ENCODE measurements around the gene RASGRP4.
"Not testable (repeated sequence)": the region's sequence is repeated elsewhere in the genome, so short reads cannot be mapped to it uniquely, and the experiment has no call there.

The RASGRP4 gene

GRCh38 chr19:38433268-38433733 lies 7.3 kb upstream of the RASGRP4 start, which contains the start of gene RYR1:
Gene RYR1 (plus strand): TSS chr19:38433691. CDS start chr19:38433830, 139 bp downstream.
- Histone ChIP-seq H3K4me1 (ENCODE audit: control insufficient read depth in 2 of 2, insufficient read depth in 2 of 2, low read length in 2 of 2) (no peaks in the 10 kb centered on the region), H3K4me3 (ENCODE audit: low read length in 2 of 2) (peak within 1 kb of the TSS in 1 of 2 donors; percentile 20), H3K9ac (ENCODE audit: low read depth in 1 of 2, low read length in 2 of 2) (no peak within 1 kb of the TSS), H3K27ac (ENCODE audit: low read depth in 2 of 2, low read length in 2 of 2) (no peak within 1 kb of the TSS), H3K36me3 (ENCODE audit: control insufficient read depth in 2 of 2, insufficient read depth in 2 of 2, low read length in 2 of 2) (no peaks in the 10 kb centered on the region), H3K27me3 (ENCODE audit: control insufficient read depth in 2 of 2, insufficient read depth in 2 of 2, low read length in 2 of 2) (peaks cover 6 to 10% of the 10 kb centered on the region in 2 donors), H3K9me3 (ENCODE audit: control insufficient read depth in 2 of 2, low read length in 2 of 2) (no peaks in the 10 kb centered on the region)

- Histone ChIP-seq H3K9ac (ENCODE audit: low read depth in 1 of 2, low read length in 2 of 2) (no peak overlapping the region), H3K4me3 (ENCODE audit: low read length in 2 of 2) (no peak overlapping the region)
Measured at GRCh38 chr19:38430931-38431330, 4.9 kb upstream of the RASGRP4 start.

GRCh38 chr19:38429811-38430156 lies 3.8 kb upstream of the RASGRP4 start:
- no peaks in the 10 kb centered on the region for H3K9me3 ChIP-seq (ENCODE audit: control insufficient read depth in 2 of 2, low read length in 2 of 2)
- H3K9ac ChIP-seq (ENCODE audit: low read depth in 1 of 2, low read length in 2 of 2) = no peak overlapping the region
- no peaks in the 10 kb centered on the region for H3K36me3 ChIP-seq (ENCODE audit: control insufficient read depth in 2 of 2, insufficient read depth in 2 of 2, low read length in 2 of 2)
- H3K27me3 ChIP-seq (ENCODE audit: control insufficient read depth in 2 of 2, insufficient read depth in 2 of 2, low read length in 2 of 2) = peaks cover 4 to 8% of the 10 kb centered on the region in 2 donors
- H3K4me3 ChIP-seq (ENCODE audit: low read length in 2 of 2) = no peak overlapping the region
- no peak overlapping the region for H3K27ac ChIP-seq (ENCODE audit: low read depth in 2 of 2, low read length in 2 of 2)
- H3K4me1 ChIP-seq (ENCODE audit: control insufficient read depth in 2 of 2, insufficient read depth in 2 of 2, low read length in 2 of 2) = no peaks in the 10 kb centered on the region

More at GRCh38 chr19:38430931-38431330, 4.9 kb upstream of the RASGRP4 start:
- H3K27ac ChIP-seq (ENCODE audit: low read depth in 2 of 2, low read length in 2 of 2) = no peak overlapping the region
- peaks cover 6 to 10% of the 10 kb centered on the region in 2 donors for H3K27me3 ChIP-seq (ENCODE audit: control insufficient read depth in 2 of 2, insufficient read depth in 2 of 2, low read length in 2 of 2)
- no peaks in the 10 kb centered on the region for H3K36me3 ChIP-seq (ENCODE audit: control insufficient read depth in 2 of 2, insufficient read depth in 2 of 2, low read length in 2 of 2)
- no peaks in the 10 kb centered on the region for H3K9me3 ChIP-seq (ENCODE audit: control insufficient read depth in 2 of 2, low read length in 2 of 2)
- no peaks in the 10 kb centered on the region for H3K4me1 ChIP-seq (ENCODE audit: control insufficient read depth in 2 of 2, insufficient read depth in 2 of 2, low read length in 2 of 2)

GRCh38 chr19:38429055-38429810 lies 3.2 kb upstream of the RASGRP4 start:
- no peak overlapping the region for H3K4me3 ChIP-seq (ENCODE audit: low read length in 2 of 2)
- H3K36me3 ChIP-seq (ENCODE audit: control insufficient read depth in 2 of 2, insufficient read depth in 2 of 2, low read length in 2 of 2) = no peaks in the 10 kb centered on the region
- H3K4me1 ChIP-seq (ENCODE audit: control insufficient read depth in 2 of 2, insufficient read depth in 2 of 2, low read length in 2 of 2) = no peaks in the 10 kb centered on the region
- no peak overlapping the region for H3K9ac ChIP-seq (ENCODE audit: low read depth in 1 of 2, low read length in 2 of 2)
- no peaks in the 10 kb centered on the region for H3K9me3 ChIP-seq (ENCODE audit: control insufficient read depth in 2 of 2, low read length in 2 of 2)
- H3K27me3 ChIP-seq (ENCODE audit: control insufficient read depth in 2 of 2, insufficient read depth in 2 of 2, low read length in 2 of 2) = peaks cover 0 to 6% of the 10 kb centered on the region in 2 donors
- H3K27ac ChIP-seq (ENCODE audit: low read depth in 2 of 2, low read length in 2 of 2) = no peak overlapping the region

- H3K27me3 ChIP-seq (ENCODE audit: control insufficient read depth in 2 of 2, insufficient read depth in 2 of 2, low read length in 2 of 2); H3K27ac ChIP-seq (ENCODE audit: low read depth in 2 of 2, low read length in 2 of 2); H3K36me3 ChIP-seq (ENCODE audit: control insufficient read depth in 2 of 2, insufficient read depth in 2 of 2, low read length in 2 of 2); H3K4me3 ChIP-seq (ENCODE audit: low read length in 2 of 2); H3K9me3 ChIP-seq (ENCODE audit: control insufficient read depth in 2 of 2, low read length in 2 of 2); H3K9ac ChIP-seq (ENCODE audit: low read depth in 1 of 2, low read length in 2 of 2); H3K4me1 ChIP-seq (ENCODE audit: control insufficient read depth in 2 of 2, insufficient read depth in 2 of 2, low read length in 2 of 2): not testable (repeated sequence)
Measured at GRCh38 chr19:38427035-38427677, 1.1 kb upstream of the RASGRP4 start.

GRCh38 chr19:38425222-38425809 lies 703 bp downstream of the RASGRP4 start:
- H3K9ac ChIP-seq (ENCODE audit: low read depth in 1 of 2, low read length in 2 of 2) = peak overlapping the region in 1 of 2 donors; percentile 6
- no peaks in the 10 kb centered on the region for H3K9me3 ChIP-seq (ENCODE audit: control insufficient read depth in 2 of 2, low read length in 2 of 2)
- H3K27me3 ChIP-seq (ENCODE audit: control insufficient read depth in 2 of 2, insufficient read depth in 2 of 2, low read length in 2 of 2) = peaks cover 0 to 6% of the 10 kb centered on the region in 2 donors
- no peaks in the 10 kb centered on the region for H3K36me3 ChIP-seq (ENCODE audit: control insufficient read depth in 2 of 2, insufficient read depth in 2 of 2, low read length in 2 of 2)
- H3K4me1 ChIP-seq (ENCODE audit: control insufficient read depth in 2 of 2, insufficient read depth in 2 of 2, low read length in 2 of 2) = no peaks in the 10 kb centered on the region
- H3K27ac ChIP-seq (ENCODE audit: low read depth in 2 of 2, low read length in 2 of 2) = peak overlapping the region in 1 of 2 donors; percentile 16
- H3K4me3 ChIP-seq (ENCODE audit: low read length in 2 of 2) = peak overlapping the region; percentile 3 to 48

- Histone ChIP-seq H3K4me3 (ENCODE audit: low read length in 2 of 2) (no peak overlapping the region), H3K9me3 (ENCODE audit: control insufficient read depth in 2 of 2, low read length in 2 of 2) (no peaks in the 10 kb centered on the region), H3K36me3 (ENCODE audit: control insufficient read depth in 2 of 2, insufficient read depth in 2 of 2, low read length in 2 of 2) (no peaks in the 10 kb centered on the region), H3K4me1 (ENCODE audit: control insufficient read depth in 2 of 2, insufficient read depth in 2 of 2, low read length in 2 of 2) (no peaks in the 10 kb centered on the region), H3K9ac (ENCODE audit: low read depth in 1 of 2, low read length in 2 of 2) (no peak overlapping the region), H3K27me3 (ENCODE audit: control insufficient read depth in 2 of 2, insufficient read depth in 2 of 2, low read length in 2 of 2) (peaks cover 0 to 3% of the 10 kb centered on the region in 2 donors), H3K27ac (ENCODE audit: low read depth in 2 of 2, low read length in 2 of 2) (no peak overlapping the region)
Measured at GRCh38 chr19:38424272-38424671, 1.7 kb downstream of the RASGRP4 start.

GRCh38 chr19:38422438-38422837 lies 3.6 kb downstream of the RASGRP4 start:
- Histone ChIP-seq H3K36me3 (ENCODE audit: control insufficient read depth in 2 of 2, insufficient read depth in 2 of 2, low read length in 2 of 2) (no peaks in the 10 kb centered on the region), H3K4me3 (ENCODE audit: low read length in 2 of 2) (no peak overlapping the region), H3K4me1 (ENCODE audit: control insufficient read depth in 2 of 2, insufficient read depth in 2 of 2, low read length in 2 of 2) (peaks cover 5 to 7% of the 10 kb centered on the region in 2 donors), H3K27me3 (ENCODE audit: control insufficient read depth in 2 of 2, insufficient read depth in 2 of 2, low read length in 2 of 2) (peaks cover 0 to 4% of the 10 kb centered on the region in 2 donors), H3K9me3 (ENCODE audit: control insufficient read depth in 2 of 2, low read length in 2 of 2) (no peaks in the 10 kb centered on the region), H3K9ac (ENCODE audit: low read depth in 1 of 2, low read length in 2 of 2) (no peak overlapping the region), H3K27ac (ENCODE audit: low read depth in 2 of 2, low read length in 2 of 2) (no peak overlapping the region)

- Histone ChIP-seq H3K4me3 (ENCODE audit: low read length in 2 of 2) (no peak overlapping the region), H3K27ac (ENCODE audit: low read depth in 2 of 2, low read length in 2 of 2) (no peak overlapping the region), H3K4me1 (ENCODE audit: control insufficient read depth in 2 of 2, insufficient read depth in 2 of 2, low read length in 2 of 2) (peaks cover 6 to 7% of the 10 kb centered on the region in 2 donors), H3K27me3 (ENCODE audit: control insufficient read depth in 2 of 2, insufficient read depth in 2 of 2, low read length in 2 of 2) (peaks cover 0 to 4% of the 10 kb centered on the region in 2 donors), H3K36me3 (ENCODE audit: control insufficient read depth in 2 of 2, insufficient read depth in 2 of 2, low read length in 2 of 2) (no peaks in the 10 kb centered on the region), H3K9ac (ENCODE audit: low read depth in 1 of 2, low read length in 2 of 2) (no peak overlapping the region), H3K9me3 (ENCODE audit: control insufficient read depth in 2 of 2, low read length in 2 of 2) (no peaks in the 10 kb centered on the region)
Measured at GRCh38 chr19:38421856-38422255, 4.2 kb downstream of the RASGRP4 start.

GRCh38 chr19:38420935-38421334 lies 5.1 kb downstream of the RASGRP4 start:
- H3K27ac ChIP-seq (ENCODE audit: low read depth in 2 of 2, low read length in 2 of 2) = no peak overlapping the region
- no peaks in the 10 kb centered on the region for H3K36me3 ChIP-seq (ENCODE audit: control insufficient read depth in 2 of 2, insufficient read depth in 2 of 2, low read length in 2 of 2)
- no peak overlapping the region for H3K4me3 ChIP-seq (ENCODE audit: low read length in 2 of 2)
- H3K9me3 ChIP-seq (ENCODE audit: control insufficient read depth in 2 of 2, low read length in 2 of 2) = no peaks in the 10 kb centered on the region
- peaks cover 6 to 7% of the 10 kb centered on the region in 2 donors for H3K4me1 ChIP-seq (ENCODE audit: control insufficient read depth in 2 of 2, insufficient read depth in 2 of 2, low read length in 2 of 2)
- H3K9ac ChIP-seq (ENCODE audit: low read depth in 1 of 2, low read length in 2 of 2) = no peak overlapping the region
- peaks cover 0 to 4% of the 10 kb centered on the region in 2 donors for H3K27me3 ChIP-seq (ENCODE audit: control insufficient read depth in 2 of 2, insufficient read depth in 2 of 2, low read length in 2 of 2)
